Lung (tissue), 12 donors: ENCODE results near the gene TOR4A. TPM values are rescaled to one million over a fixed set of nuclear protein-coding genes. Genes with fewer than 3 reads are reported as not detected.

Experiments used
- ATAC-seq: fragments of 200-7000 bp; cut with Tn5 transposase; one replicate; pipeline ENCODE4 v1.9.1; 2020; ENCODE audit warnings: moderate number of reproducible peaks; ENCODE audit not compliant: insufficient read depth, low FRiP score
- DNase-seq, 3 donors: peaks; one replicate each; pipeline ENCODE4 v3.0.0-alpha.2; 2013 to 2017
- H3K27ac ChIP-seq, 2 donors: one replicate each; pipeline ENCODE4 v1.5.1; 2013; ENCODE audit warnings: mild to moderate bottlenecking in 2 of 2, moderate library complexity in 2 of 2, control low read depth in 1 of 2, inconsistent platforms in 1 of 2, low read depth in 1 of 2, low read length in 1 of 2
- H3K27me3 ChIP-seq, 3 donors: one replicate each; pipeline ENCODE4 v1.5.1; 2013; ENCODE audit warnings: low read length in 2 of 3; ENCODE audit not compliant: control insufficient read depth in 3 of 3, insufficient read depth in 3 of 3
- H3K36me3 ChIP-seq, 4 donors: one replicate each; pipeline ENCODE4 v1.5.1; 2013; ENCODE audit warnings: low read length in 4 of 4, mild to moderate bottlenecking in 1 of 4, moderate library complexity in 1 of 4; ENCODE audit not compliant: control insufficient read depth in 4 of 4, insufficient read depth in 4 of 4
- H3K4me1 ChIP-seq, 5 donors: one replicate each; pipeline ENCODE4 v1.5.1; 2013; ENCODE audit warnings: low read length in 5 of 5, mild to moderate bottlenecking in 2 of 5, moderate library complexity in 1 of 5; ENCODE audit not compliant: control insufficient read depth in 5 of 5, insufficient read depth in 5 of 5
- H3K4me3 ChIP-seq: one replicate; pipeline ENCODE4 v1.5.1; 2013; ENCODE audit warnings: mild to moderate bottlenecking, control low read depth, moderate library complexity
- H3K9ac ChIP-seq, 2 donors: one replicate each; pipeline ENCODE4 v1.5.1; 2013; ENCODE audit warnings: low read length in 2 of 2, control low read depth in 1 of 2; ENCODE audit not compliant: insufficient read depth in 1 of 2
- H3K9me3 ChIP-seq, 4 donors: one replicate each; pipeline ENCODE4 v1.5.1; 2013; ENCODE audit warnings: low read length in 3 of 4, mild to moderate bottlenecking in 1 of 4, moderate library complexity in 1 of 4; ENCODE audit not compliant: control insufficient read depth in 4 of 4, insufficient read depth in 3 of 4
- WGBS, 2 donors: extraction: QIAGEN DNeasy Blood & Tissue Kit; methylation state at CpG; one replicate each; pipeline ENCODE4 v1.1.7; 2013; 5-methylcytosine and 5-hydroxymethylcytosine counted together
- polyA plus RNA-seq, 2 donors: library from polyadenylated mRNA; stranded (reverse); fragments of 200-250 nt; gene quantifications; one replicate each; pipeline ENCODE4 v1.2.1, GENCODE V29; 2013
- total RNA-seq, 2 donors: library from RNA; depleted of rRNA in 1 of 2; stranded (reverse); fragments of >200 nt in 1 of 2; gene quantifications; one replicate each; pipeline ENCODE4 v1.2.1, GENCODE V29; 2014 to 2021
- TF ChIP-seq, protein P1 (sequence below): IDR thresholded peaks from 2 replicates; pipeline ENCODE4 v1.5.1; 2012; ENCODE audit warnings: mild to moderate bottlenecking; ENCODE audit errors: control extremely low read depth, extremely low read depth
- donor health status: control.
- donor health status: control.
- donor health status: Bipolar disorder and iron deficiency.
- donor health status: healthy.
- donor health status: DM: yes; HTN: yes; CAD: no.

The TOR4A gene
- total and polyA plus RNA-seq, 4 donors: 9.6 to 42.5 (median 20.7) TPM

DNA sequence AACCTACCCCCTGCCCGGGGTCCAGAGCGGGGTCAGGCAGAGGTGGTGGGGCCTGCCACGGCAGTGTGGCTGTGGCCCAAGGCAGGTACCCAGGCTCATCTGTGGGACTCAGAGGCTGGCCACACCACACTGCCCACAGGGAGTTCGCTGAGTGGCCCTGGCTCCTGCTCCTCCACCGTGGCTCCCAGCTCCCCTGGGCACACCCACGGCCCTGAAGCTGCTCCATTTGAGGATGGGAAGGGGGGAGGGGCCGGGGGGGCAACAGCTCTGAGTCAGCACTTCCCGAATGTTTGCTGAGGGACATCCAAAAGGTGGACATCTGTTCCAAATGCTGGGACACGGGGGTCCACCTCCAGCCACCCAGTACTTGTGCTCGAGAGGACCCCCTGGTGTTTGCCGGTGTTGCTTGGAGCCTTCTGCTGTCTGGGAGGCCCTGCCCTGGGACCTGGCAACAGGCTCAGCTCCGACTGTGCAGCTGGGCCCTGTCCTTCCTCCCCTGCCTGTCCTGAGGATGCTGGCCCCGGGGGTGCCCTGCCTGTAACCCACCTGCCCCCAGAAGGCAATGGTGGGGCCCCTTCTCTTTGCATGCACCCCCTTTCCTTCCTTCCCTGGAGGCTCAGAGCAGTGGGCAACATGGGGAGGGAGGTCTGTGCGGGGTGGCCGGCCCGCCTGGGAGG is 27.0 kb downstream of the TOR4A start:
- TF ChIP-seq, protein P1, sequence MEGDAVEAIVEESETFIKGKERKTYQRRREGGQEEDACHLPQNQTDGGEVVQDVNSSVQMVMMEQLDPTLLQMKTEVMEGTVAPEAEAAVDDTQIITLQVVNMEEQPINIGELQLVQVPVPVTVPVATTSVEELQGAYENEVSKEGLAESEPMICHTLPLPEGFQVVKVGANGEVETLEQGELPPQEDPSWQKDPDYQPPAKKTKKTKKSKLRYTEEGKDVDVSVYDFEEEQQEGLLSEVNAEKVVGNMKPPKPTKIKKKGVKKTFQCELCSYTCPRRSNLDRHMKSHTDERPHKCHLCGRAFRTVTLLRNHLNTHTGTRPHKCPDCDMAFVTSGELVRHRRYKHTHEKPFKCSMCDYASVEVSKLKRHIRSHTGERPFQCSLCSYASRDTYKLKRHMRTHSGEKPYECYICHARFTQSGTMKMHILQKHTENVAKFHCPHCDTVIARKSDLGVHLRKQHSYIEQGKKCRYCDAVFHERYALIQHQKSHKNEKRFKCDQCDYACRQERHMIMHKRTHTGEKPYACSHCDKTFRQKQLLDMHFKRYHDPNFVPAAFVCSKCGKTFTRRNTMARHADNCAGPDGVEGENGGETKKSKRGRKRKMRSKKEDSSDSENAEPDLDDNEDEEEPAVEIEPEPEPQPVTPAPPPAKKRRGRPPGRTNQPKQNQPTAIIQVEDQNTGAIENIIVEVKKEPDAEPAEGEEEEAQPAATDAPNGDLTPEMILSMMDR: no peak
- DNase-seq: peak in 1 of 3 donors; percentile 29
- 37 to 49% methylated on average over 13 to 16 of the region's 16 CpGs for WGBS, 2 donors
- no peak overlapping the region for H3K9ac ChIP-seq
- peaks cover 0 to 8% (median 7%) of the 10 kb centered on the region in 3 donors for H3K27me3 ChIP-seq
- H3K36me3 ChIP-seq: no peaks in the 10 kb centered on the region
- peaks cover 0 to 65% (median 19%) of the 10 kb centered on the region in 5 donors for H3K4me1 ChIP-seq
- H3K9me3 ChIP-seq: no peaks in the 10 kb centered on the region
- no peak overlapping the region for H3K4me3 ChIP-seq
- peak overlapping the region; percentile 84 to 85 for H3K27ac ChIP-seq
- no peak for ATAC-seq

DNA sequence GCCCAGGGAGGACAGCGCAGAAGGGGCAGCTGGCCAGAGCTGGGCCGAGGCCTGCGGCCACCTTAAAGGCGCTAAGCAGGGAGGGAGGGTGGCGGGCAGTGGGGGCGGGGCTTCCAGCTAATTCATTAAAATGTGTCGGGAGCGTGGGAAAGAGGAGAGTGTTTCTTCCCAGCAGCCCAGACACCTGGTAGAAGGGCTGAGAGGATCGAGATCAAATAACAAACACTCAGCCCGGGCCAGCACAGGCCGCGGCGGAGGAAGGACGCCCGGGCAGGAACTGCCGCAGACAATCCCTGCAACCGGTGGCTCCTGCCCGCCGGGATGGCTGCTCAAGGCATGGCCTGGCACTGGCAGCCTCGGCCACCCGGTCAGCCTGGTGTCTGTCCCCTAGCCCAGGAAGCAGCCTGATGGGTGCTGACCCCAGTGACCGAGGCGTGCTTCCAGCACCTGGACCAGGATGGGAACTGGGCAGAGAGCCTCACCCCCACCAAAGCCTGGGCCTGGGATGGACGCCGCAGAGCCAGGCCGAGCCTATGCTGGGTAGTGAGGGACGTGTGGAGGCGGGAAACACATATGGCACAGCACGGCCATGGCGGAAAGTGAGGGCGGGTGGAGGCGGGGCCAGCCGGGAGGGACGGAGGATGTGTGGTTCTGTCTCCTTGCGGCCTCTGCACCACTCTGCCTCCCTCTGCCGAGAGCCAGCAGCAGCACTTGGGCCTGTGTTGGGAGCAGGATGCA is 27.7 kb downstream of the TOR4A start:
- H3K4me1 ChIP-seq: peaks cover 0 to 60% (median 19%) of the 10 kb centered on the region in 5 donors
- DNase-seq: peak; percentile 50 to 76 (median 64)
- H3K27ac ChIP-seq: peak overlapping the region; percentile 84 to 85
- H3K9me3 ChIP-seq: no peaks in the 10 kb centered on the region
- H3K27me3 ChIP-seq: peaks cover 0 to 3% (median under 1%) of the 10 kb centered on the region in 3 donors
- H3K36me3 ChIP-seq: no peaks in the 10 kb centered on the region
- ATAC-seq: peak; percentile 4
- no peak overlapping the region for H3K9ac ChIP-seq
- WGBS, 2 donors: 14 to 30% methylated on average over 34 to 36 of the region's 36 CpGs
- H3K4me3 ChIP-seq: no peak overlapping the region
- TF ChIP-seq, protein P1: no peak

DNA sequence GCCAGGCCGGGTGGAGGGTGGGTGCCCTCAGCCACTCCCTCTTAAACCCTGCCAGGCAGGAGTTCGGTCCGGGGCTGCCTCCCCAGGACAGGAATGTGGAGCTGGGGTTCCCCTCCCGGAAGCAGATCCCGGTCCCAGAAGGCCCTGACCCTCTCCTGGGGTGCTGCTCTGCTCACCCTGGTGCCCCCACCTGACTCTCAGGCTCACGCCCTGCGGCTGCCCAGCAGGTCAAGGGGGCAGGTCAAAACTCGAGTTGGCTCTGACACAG is 28.2 kb downstream of the TOR4A start:
- H3K9me3 ChIP-seq: no peaks in the 10 kb centered on the region
- no peak for ATAC-seq
- H3K4me3 ChIP-seq: no peak overlapping the region
- 15 to 41% methylated on average over 8 of the region's 8 CpGs for WGBS, 2 donors
- H3K9ac ChIP-seq: no peak overlapping the region
- peaks cover 0 to 57% (median 19%) of the 10 kb centered on the region in 5 donors for H3K4me1 ChIP-seq
- H3K27me3 ChIP-seq: peaks cover 0 to 3% (median 0%) of the 10 kb centered on the region in 3 donors
- peak overlapping the region; percentile 84 to 85 for H3K27ac ChIP-seq
- H3K36me3 ChIP-seq: no peaks in the 10 kb centered on the region
- DNase-seq: no peak
- TF ChIP-seq, protein P1: no peak
